Activated naive CD4-positive, alpha-beta T cell treated with anti-CD3 and anti-CD28 coated beads, Interleukin-2, amount 50 U/mL, for 16 hours (primary cell): ENCODE results near the gene L3MBTL4.

ENCODE experiments used
- DNase-seq: peaks from one replicate; pipeline ENCODE4 v3.0.0-alpha.2; 2020

The L3MBTL4 gene

GRCh38 chr18:6018671-6019070 lies 396.0 kb downstream of the L3MBTL4 start:
- DNase-seq: no peak

DNA sequence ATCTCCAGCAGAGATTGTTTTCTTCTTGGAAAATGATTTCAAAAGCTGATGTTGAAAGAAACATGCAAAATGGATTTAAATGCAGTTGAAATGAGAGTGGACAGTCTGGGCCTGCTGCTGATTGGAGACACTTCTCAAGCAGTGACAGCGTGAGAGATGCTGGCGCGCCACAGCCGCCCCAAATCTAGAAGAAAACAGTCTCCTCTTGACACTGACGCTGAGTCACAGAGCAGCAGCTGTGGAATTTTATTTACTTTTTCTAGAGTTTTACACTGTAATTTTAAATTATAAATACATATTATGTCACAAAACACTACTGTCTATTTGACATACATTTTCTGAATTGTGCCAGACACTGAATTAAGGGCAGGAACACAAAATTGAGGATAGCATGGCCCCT lies 397.5 kb downstream of the L3MBTL4 start:
- no peak for DNase-seq

DNA sequence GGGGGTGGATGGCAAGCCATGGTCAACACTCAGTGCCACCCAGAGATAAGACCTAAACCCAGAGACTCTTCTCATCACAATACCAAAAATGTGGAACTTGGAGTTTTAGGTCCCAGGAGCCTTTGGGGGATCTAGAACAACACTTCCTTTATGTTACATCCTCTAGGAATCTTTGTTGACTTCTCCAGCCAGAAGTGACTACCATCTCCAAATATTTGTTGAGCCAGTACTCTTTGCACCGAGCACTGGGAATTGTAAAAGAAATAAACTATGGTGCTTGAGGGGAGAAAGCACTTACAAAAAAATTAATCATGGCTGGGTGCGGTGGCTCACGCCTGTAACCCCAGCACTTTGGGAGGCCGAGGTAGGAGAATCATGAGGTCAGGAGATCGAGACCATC lies 399.3 kb downstream of the L3MBTL4 start:
- DNase-seq: no peak

- DNase-seq: no peak
Observed at GRCh38 chr18:6013171-6013810, 401.4 kb downstream of the L3MBTL4 start.

DNA sequence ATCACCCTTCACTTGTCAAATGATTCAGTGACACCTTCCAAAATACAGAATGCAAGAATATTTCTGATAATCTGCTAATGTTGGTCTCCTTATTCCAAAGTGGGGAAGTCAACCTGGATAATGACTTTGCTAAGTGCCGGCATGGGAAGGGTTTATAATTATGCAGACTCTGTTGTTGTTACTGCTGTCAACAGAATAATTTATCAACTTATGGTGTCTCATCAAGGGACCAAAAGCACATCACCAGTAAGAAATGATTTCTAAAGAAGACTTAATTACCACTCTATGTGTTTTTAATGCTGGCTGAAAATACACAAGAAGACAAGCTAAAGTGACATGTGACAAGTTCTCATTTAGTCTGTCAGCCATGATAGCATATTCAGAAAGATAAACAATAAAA lies 403.8 kb downstream of the L3MBTL4 start:
- DNase-seq: no peak

GRCh38 chr18:6010284-6010683 lies 404.4 kb downstream of the L3MBTL4 start:
- no peak for DNase-seq

DNA sequence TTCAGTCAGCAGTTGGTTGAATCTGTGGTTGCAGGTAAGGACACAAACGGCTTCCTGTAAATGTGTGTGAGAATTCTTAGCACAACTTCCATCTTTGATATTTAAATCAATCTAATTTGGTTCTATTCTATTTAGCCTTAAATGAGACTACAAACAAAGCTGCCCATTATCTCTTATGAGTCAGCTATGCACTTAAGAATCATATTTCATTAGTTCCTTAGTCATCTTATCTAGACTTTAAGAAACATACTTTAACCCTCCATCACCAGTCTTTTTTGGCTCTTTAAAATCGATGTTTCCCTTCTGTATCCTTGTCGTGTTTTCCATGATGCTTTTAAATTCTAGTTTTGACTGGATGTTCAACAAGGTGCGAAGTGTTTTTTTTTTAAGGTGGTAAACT lies 405.0 kb downstream of the L3MBTL4 start:
- no peak for DNase-seq

GRCh38 chr18:6004683-6005082 lies 410.0 kb downstream of the L3MBTL4 start:
- no peak for DNase-seq

DNA sequence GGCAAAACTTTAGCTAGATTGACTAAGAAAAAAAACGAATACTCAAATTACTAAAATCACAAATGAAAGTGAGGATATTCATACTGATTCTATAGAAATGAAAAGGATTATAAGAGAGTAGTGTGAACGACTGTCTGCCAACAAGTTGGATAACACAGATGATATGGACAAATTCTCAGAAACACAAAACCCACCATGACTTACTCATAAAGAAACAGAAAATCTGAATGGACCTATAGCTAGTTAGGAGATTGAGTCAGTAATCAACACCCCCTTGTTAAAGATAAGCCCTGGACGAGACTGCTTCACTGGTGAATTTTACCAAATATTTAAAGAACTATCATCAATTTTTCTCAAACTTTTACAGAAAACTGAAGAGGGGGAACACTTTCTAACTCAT lies 410.6 kb downstream of the L3MBTL4 start:
- DNase-seq: no peak

DNA sequence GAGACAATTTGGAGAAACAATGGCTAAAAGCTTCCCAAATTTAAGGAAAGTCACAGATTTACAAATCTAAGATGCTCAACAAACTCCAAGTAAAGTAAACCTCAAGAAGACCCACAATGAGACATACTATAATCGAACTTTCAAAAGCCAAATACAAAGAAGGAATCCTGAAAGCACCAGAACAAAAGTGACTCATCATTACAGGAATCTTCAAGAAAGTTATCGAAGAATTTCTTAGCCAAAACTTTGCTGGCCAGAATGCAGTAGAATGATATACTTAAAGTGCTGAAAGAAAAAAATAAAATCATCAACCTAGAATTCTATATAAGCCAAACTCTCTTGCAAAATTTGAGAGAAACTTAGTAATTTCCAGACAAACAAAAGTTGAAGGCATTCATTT lies 412.8 kb downstream of the L3MBTL4 start:
- DNase-seq: no peak

DNA sequence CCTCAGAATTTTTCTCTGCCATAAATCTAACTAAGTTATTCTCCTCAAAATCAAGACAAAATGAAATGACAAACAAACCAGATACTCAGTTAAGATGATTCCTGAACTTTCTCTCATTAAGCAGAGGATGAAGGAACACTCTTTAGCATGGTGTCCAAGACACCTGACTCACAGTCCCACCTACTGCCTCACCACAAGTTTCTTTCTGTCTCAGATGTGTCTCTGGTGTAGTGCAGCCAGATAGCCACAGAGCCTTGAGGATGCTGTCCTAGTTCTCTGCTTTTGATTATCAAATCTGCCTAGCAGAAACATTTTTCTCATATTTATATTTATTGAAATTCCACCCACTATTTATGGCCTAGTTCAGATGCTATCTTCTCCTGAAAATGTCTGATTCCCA lies 415.8 kb downstream of the L3MBTL4 start:
- DNase-seq: no peak

DNA sequence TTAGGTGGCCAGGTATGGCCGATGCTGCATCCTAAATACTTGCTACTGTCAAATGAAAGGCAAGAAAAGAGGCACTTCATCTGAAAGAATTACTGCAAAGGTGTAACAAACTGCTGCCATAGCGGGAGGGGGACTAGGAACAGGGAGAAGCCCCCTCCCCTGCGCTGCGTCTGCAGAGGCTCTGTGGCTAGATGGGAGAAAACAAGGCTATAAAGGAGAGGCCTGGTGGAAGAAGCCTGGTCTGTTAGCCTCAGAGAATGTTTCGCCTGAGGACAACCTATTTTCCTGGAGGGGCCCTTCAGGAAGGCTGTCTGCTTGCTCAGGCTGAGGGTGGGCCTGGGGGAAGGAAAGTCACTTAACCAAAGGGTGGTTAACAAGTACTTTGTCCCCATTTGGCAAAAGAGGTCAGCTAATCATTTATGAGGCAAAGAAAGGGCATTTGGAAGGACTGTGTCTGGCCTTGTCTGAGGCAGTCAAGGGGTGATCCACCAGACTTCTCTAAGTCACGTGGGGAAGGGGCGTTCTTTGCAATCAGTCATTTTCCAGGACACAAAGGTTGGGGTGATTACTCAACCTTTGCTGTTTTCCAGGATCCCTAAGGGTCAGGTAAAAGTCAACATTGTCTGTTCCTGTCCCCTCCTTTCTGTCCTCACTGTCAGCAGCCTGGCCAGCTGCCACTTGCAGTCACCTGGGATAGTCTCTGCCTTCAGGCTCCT lies 416.4 kb downstream of the L3MBTL4 start:
- DNase-seq: no peak

GRCh38 chr18:5997361-5997760 lies 417.4 kb downstream of the L3MBTL4 start:
- no peak for DNase-seq

DNA sequence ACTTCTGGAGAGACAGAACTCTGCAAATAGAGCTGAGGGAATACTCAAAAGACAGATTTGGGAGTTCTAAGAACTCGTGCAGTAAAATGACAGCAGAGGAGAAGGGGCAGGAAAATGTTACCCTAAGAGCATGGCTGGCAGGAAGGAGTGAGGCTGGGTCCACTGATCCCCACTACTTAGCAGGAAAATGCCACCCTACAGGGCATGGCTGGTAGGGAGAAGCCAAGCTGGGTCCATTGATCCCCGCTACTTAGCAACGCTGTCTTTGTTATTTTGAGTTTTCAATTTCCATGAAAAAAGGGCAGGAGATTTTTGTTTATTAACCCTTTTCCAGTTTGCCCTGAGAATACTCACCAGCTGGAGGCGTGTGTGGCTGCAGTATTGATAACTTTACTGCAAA lies 419.1 kb downstream of the L3MBTL4 start:
- DNase-seq: no peak

DNA sequence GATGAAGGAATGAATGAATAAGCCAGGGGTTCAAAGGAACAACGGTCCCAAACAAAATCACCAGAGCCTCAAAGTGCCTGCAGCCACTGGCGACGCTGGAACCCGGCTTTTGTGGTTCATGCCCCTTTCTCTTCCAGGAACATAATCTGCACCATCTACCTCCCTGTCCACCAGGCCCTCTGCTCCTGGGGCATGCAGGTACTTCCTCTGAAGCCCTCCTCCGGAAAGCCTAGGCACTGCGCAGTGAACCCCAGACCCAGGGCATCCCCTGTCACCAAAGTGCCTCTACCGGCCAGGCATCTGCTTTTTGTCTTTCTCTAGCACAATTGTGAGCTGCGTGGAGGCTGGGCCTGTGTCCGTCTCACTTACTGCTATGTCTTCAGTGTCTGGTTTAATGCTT lies 420.8 kb downstream of the L3MBTL4 start:
- no peak for DNase-seq

GRCh38 chr18:5992381-5992780 lies 422.3 kb downstream of the L3MBTL4 start:
- no peak for DNase-seq

DNA sequence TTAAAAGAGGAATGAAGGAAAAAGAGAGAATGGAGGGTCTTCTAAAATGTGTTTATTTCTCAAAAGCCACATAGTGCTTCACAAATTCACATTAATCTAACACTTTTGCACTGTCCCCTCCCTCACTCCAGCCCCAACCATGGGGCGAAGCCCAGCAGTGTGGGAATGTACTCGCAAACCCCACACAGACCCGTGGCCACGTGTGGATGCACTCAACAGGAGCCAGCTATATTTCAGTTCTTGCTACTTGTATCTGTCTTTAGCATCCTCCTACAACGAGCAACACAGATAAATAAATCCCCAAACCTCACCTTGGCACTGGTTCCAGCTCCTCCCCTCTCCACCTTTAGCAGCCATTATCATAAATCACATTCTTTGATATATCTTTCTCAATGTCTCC lies 427.5 kb downstream of the L3MBTL4 start:
- DNase-seq: no peak

- no peak for DNase-seq
Observed at GRCh38 chr18:5986257-5986931, 428.3 kb downstream of the L3MBTL4 start.

DNA sequence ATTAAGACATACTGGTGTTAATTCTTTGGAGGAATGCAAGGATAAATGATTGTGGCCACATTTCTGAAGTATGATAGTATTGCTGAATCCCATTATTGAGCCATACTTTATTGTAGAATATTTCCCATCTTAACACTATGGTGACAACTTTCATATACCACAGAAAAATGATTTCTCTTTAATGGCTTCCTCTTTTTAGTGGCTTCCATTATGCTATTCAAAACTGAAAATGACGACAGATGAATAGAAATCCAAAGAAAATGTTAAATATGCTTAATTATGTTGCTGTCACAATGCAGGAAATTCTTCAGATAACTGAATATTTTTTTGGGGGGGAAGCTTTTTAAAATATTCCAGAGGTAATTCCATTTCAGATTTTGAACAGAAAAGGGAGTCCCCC lies 430.5 kb downstream of the L3MBTL4 start:
- no peak for DNase-seq

- DNase-seq: no peak
Observed at GRCh38 chr18:5983488-5983887, 431.2 kb downstream of the L3MBTL4 start.

DNA sequence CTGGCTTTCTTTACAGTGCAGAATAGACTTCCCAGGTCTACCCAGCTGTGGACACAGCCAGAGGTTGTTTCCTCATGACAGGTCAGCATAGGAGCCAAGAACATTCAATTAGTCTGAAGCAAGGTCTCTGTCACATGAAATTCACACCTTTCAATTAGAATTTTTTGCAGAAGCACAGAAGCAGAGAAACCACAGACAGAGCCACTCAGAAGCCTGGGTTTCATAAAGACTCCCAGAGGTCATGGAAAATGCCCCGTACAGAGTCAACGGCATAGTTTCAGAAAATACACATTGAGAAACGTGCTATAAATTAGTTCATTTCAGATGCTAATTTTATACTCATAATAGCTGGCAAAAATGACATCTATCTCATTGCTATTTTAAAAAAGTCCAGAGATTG lies 432.4 kb downstream of the L3MBTL4 start:
- DNase-seq: no peak

DNA sequence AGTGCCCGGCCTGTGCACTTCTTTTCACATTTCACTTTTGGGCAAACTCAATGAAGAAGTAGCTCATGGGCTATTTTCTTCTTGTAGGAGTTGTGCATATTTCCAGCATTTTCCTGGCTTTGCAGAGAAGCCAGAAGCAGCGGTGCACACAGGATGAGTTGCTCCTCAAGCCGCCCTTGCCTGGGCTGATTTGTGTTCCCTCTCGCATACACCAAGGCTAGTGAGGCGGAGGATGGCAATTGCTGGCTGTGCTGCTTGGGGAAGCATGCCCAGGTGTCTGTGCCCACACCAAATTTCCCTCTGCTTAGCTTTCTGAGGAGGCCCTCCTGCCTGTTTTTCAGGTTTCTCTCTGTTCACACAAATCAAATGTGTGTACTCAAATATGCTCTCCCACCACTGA lies 434.0 kb downstream of the L3MBTL4 start:
- DNase-seq: no peak

DNA sequence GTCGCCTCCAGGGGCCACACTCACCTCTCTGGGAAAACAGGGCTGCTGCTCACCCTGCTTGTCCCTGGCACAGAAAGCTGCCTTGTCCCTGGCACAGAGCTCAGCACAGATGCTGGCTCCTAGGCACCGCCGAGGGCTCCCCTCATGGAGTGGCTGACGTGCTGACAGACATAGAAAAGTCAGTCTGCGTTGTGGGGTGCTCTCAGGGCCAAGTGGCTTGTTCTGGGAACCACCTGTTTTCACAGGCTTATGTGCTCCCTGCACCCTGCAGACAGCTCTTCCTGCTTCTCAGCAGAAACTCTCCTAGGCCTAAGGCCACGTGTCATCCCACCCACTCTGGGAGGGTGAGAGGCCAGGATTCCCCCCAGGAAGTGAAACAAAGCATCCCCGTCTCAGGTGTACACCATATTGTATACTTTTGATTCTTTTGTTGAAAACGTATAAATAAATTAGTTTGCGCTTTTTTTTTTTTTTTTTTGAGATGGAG lies 434.7 kb downstream of the L3MBTL4 start:
- DNase-seq: no peak

GRCh38 chr18:5979176-5979888 lies 435.4 kb downstream of the L3MBTL4 start:
- no peak for DNase-seq
